Measurements from ENCODE around the gene HAPLN2. TPM values are rescaled to one million over a fixed set of nuclear protein-coding genes. Genes with fewer than 3 reads are reported as not detected.

Gene HAPLN2
- total and polyA plus RNA-seq, 12 donors = 0.17 to 3.1 (median 1.1) TPM; not detected in 4

DNA sequence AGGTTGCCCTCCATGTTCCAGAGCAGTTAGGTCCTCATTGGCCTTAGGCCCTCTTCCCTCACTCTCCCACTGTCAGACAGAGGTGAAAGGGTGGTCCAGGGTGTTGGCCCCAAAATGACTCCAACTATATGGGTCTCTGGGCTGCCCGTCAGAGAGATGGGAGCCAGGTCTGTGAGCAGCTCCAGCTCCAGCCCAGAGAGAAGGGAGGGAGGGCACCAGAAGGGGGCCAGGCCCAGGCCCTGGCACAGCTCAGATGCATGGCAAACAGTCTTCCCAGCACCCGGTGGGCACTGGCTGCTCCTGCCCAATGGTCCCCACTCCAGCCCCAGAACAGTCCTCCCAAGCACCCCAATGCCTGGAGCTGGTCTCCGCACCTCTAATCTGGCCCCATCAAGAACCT is 24.9 kb downstream of the HAPLN2 start:
- Histone ChIP-seq H3K27me3 (peaks cover 43% of the 10 kb centered on the region), H3K36me3 (replicated peaks in 1 of 2) (no peaks in the 10 kb centered on the region), H3K4me1 (replicated peaks in 1 of 2) (peaks cover 10 to 11% of the 10 kb centered on the region in 2 donors), H3K4me3 (no peak overlapping the region), H3K27ac (no peak overlapping the region), H3K9me3 (replicated peaks in 1 of 3) (no peaks in the 10 kb centered on the region)
- DNase-seq = no peak
- 82 to 92% (median 86%) methylated on average over 3 of the region's 3 CpGs for WGBS, 4 donors
- intact Hi-C loops (cut with DNase I) = no loop called here
- no peak for TF ChIP-seq POLR2A (IDR thresholded peaks at IDR 0.05)
- TF ChIP-seq, protein P1, sequence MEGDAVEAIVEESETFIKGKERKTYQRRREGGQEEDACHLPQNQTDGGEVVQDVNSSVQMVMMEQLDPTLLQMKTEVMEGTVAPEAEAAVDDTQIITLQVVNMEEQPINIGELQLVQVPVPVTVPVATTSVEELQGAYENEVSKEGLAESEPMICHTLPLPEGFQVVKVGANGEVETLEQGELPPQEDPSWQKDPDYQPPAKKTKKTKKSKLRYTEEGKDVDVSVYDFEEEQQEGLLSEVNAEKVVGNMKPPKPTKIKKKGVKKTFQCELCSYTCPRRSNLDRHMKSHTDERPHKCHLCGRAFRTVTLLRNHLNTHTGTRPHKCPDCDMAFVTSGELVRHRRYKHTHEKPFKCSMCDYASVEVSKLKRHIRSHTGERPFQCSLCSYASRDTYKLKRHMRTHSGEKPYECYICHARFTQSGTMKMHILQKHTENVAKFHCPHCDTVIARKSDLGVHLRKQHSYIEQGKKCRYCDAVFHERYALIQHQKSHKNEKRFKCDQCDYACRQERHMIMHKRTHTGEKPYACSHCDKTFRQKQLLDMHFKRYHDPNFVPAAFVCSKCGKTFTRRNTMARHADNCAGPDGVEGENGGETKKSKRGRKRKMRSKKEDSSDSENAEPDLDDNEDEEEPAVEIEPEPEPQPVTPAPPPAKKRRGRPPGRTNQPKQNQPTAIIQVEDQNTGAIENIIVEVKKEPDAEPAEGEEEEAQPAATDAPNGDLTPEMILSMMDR (IDR thresholded peaks at IDR 0.05) = no peak

DNA sequence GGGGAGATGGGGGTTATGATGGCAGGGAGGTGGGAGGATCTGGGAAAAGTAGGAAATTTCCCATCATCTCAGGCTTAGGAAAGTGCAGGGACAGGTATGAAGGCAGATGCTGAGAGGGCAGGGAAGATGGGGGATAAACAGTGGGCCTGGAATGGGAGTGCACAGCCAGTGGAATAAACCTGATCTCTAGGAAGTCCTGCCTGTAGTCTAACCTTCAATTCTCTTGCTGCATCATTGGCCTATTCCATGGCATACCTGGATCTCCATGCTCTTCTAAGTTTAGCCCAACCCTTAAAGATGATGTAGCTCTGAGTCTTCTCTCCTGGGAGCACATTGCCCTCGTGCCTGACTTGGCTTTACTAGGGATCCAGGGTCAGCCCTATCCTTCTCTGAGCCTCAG is 25.4 kb downstream of the HAPLN2 start:
- no peaks in the 10 kb centered on the region for H3K36me3 ChIP-seq (replicated peaks in 1 of 2)
- intact Hi-C loops (cut with DNase I) = no loop called here
- no peak for DNase-seq
- H3K27ac ChIP-seq = no peak overlapping the region
- peaks cover 10 to 11% of the 10 kb centered on the region in 2 donors for H3K4me1 ChIP-seq (replicated peaks in 1 of 2)
- H3K9me3 ChIP-seq (replicated peaks in 1 of 3) = no peaks in the 10 kb centered on the region
- peaks cover 38% of the 10 kb centered on the region for H3K27me3 ChIP-seq
- no peak overlapping the region for H3K4me3 ChIP-seq
- 14 to 67% (median 48%) methylated on average over 1 of the region's 1 CpG for WGBS, 4 donors
- TF ChIP-seq, protein P1 (IDR thresholded peaks at IDR 0.05) = no peak
- TF ChIP-seq POLR2A (IDR thresholded peaks at IDR 0.05) = no peak

DNA sequence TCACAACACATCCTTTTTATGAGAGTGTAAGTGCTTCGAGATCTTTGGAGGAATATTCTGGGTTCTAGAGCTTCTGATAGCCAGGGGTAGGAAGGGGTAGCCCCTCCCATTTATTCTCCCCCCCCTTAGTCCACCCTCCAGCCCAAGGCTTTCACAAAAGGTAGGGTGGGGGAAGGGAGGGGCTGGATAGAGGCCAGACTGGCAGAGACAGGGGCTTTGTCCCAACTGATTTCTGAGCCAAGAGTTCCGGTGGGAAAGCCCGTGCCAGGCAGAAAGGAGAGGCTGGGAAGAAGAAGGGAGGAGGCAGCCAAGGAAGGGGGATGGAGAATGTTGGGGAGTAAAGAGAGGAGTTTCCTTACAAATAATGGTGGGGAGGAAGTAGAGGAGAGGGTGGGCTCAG is 25.8 kb downstream of the HAPLN2 start:
- intact Hi-C loops (cut with DNase I) = no loop called here
- TF ChIP-seq, protein P1 (IDR thresholded peaks at IDR 0.05) = no peak
- no peak for TF ChIP-seq POLR2A (IDR thresholded peaks at IDR 0.05)
- H3K27me3 ChIP-seq = peaks cover 35% of the 10 kb centered on the region

DNA sequence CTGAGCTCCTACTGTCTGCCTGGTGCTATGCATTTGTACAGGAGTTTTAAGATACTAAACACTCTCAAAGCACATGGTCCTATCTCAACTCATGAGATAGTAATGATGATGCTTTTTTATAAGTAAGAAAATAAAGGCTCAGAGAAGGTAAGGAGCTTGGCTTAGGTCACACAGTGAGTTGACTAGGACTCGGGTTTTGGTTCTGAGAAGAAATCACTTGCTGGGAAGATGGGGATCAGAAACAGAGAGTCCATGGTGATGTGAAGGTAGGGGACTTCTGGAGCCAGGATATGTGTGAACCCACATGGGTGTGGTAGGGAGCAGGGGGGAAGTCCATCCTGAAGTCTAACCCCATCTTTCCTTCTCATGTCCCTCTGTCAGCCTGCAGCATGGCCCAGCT is 26.5 kb downstream of the HAPLN2 start:
- Histone ChIP-seq H3K4me1 (replicated peaks in 1 of 2) (peaks cover 10 to 11% of the 10 kb centered on the region in 2 donors), H3K9me3 (replicated peaks in 1 of 3) (no peaks in the 10 kb centered on the region), H3K27me3 (peaks cover 35% of the 10 kb centered on the region), H3K36me3 (replicated peaks in 1 of 2) (no peaks in the 10 kb centered on the region), H3K4me3 (no peak overlapping the region), H3K27ac (no peak overlapping the region)
- 79 to 94% (median 87%) methylated on average over 1 of the region's 1 CpG for WGBS, 4 donors
- DNase-seq = no peak
- intact Hi-C loops (cut with DNase I) = no loop called here
- no peak for TF ChIP-seq POLR2A (IDR thresholded peaks at IDR 0.05)
- TF ChIP-seq, protein P1 (IDR thresholded peaks at IDR 0.05) = no peak

More for the DNA sequence above, 25.8 kb downstream of the HAPLN2 start:
- no peaks in the 10 kb centered on the region for H3K36me3 ChIP-seq (replicated peaks in 1 of 2)
- 56 to 73% (median 62%) methylated on average over 3 of the region's 3 CpGs for WGBS, 4 donors
- H3K9me3 ChIP-seq (replicated peaks in 1 of 3) = no peaks in the 10 kb centered on the region
- no peak for DNase-seq
- H3K4me3 ChIP-seq = no peak overlapping the region
- H3K27ac ChIP-seq = no peak overlapping the region
- peaks cover 10 to 11% of the 10 kb centered on the region in 2 donors for H3K4me1 ChIP-seq (replicated peaks in 1 of 2)

All from adrenal gland (tissue), 12 donors.